ENCODE data around the gene GM2A. TPM values are rescaled to one million over a fixed set of nuclear protein-coding genes. Genes with fewer than 3 reads are reported as not detected.

GM2A gene
- total and polyA plus RNA-seq, 2 of the 13 experiments (the other 11 are each of a cell fraction or from before 2014, with no cell fraction given): 14.6 to 29.6 TPM

GRCh38 chr5:151315998-151316597 is 63.1 kb downstream of the GM2A start (continued):
- TF ChIP-seq ZNF766 (CRISPR knock-in tag; IDR thresholded peaks at IDR 0.05; ENCODE audit: borderline replicate concordance) (no peak), EP300 (IDR thresholded peaks at IDR 0.05; ENCODE audit: low read depth in 2 of 2, low read length in 2 of 2) (no peak), EP300 (CRISPR knock-in tag; IDR thresholded peaks at IDR 0.05; ENCODE audit: borderline replicate concordance) (no peak), NFE2L1 (CRISPR knock-in tag; IDR thresholded peaks at IDR 0.05; ENCODE audit: borderline replicate concordance) (no peak), CTCF (CRISPR knock-in tag; IDR thresholded peaks at IDR 0.05) (peak; percentile 84), ZNF224 (CRISPR knock-in tag; IDR thresholded peaks at IDR 0.05) (no peak), GABPB1 (CRISPR knock-in tag; IDR thresholded peaks at IDR 0.05) (no peak), RAD21 (CRISPR knock-in tag; IDR thresholded peaks at IDR 0.05) (peak; percentile 50; the same call in 1 of the 2 replicates), EZH2 (conservative IDR thresholded peaks at IDR 0.05; ENCODE audit: low read depth, low read length) (no peak)

- H2AFZ ChIP-seq (ENCODE audit: low read length): no peak overlapping the region
- WGBS (ENCODE audit: low lambda C conversion rate): 45% methylated on average over 2 of the region's 2 CpGs
- FAIRE-seq: no peak
- no peak overlapping the region for H3K4me2 ChIP-seq (ENCODE audit: low read depth, low read length)
- no peak overlapping the region for H3K9ac ChIP-seq (ENCODE audit: insufficient read depth, low read depth, low read length)
- no peaks in the 10 kb centered on the region for H4K20me1 ChIP-seq (ENCODE audit: insufficient read depth, low read length)
- no peaks in the 10 kb centered on the region for H3K9me3 ChIP-seq (ENCODE audit: low read length)
- in situ Hi-C loops (cut with HindIII; ENCODE audit: extremely low pct_ligation_motif_present, low pct_unique_long_range_greater_than_20kb): no loop called here
- no peaks in the 10 kb centered on the region for H3K4me1 ChIP-seq (ENCODE audit: insufficient read depth, low read length)
- no peak overlapping the region for H3K27ac ChIP-seq (ENCODE audit: extremely low read length, insufficient read depth, low read length)
- no peaks in the 10 kb centered on the region for H3K79me2 ChIP-seq (ENCODE audit: insufficient read depth, low read length)
- no TSS peak for BruUV-seq (replicated peaks)
- POLR2A ChIA-PET: no interaction called here
- H3K4me3 ChIP-seq (replicated peaks in 1 of 3; ENCODE audit: insufficient read depth in 1 of 3, low read depth in 2 of 3, low read length in 3 of 3): no peak overlapping the region
- no peaks in the 10 kb centered on the region for H3K27me3 ChIP-seq (ENCODE audit: control insufficient read depth in 1 of 2, insufficient read depth in 2 of 2, low read length in 2 of 2)
- intact Hi-C loops (cut with micrococcal nuclease; ENCODE audit: unreplicated experiment): no loop called here
- TF ChIP-seq NR2C2 (CRISPR knock-in tag; IDR thresholded peaks at IDR 0.05; ENCODE audit: borderline replicate concordance): no peak
- TF ChIP-seq BRCA1 (CRISPR knock-in tag; IDR thresholded peaks at IDR 0.05): no peak
- no peak for TF ChIP-seq CREB1 (IDR thresholded peaks at IDR 0.05)
- no peak for TF ChIP-seq CREB1 (CRISPR knock-in tag; IDR thresholded peaks at IDR 0.05)
- TF ChIP-seq RXRA (CRISPR knock-in tag; IDR thresholded peaks at IDR 0.05): no peak
- TF ChIP-seq ZIK1 (CRISPR knock-in tag; IDR thresholded peaks at IDR 0.05; ENCODE audit: borderline replicate concordance, low read depth): no peak
- no peak for TF ChIP-seq GZF1 (CRISPR knock-in tag; IDR thresholded peaks at IDR 0.05)
- no peak for TF ChIP-seq GATAD1 (CRISPR knock-in tag; IDR thresholded peaks at IDR 0.05)
- no peak for TF ChIP-seq ZNF678 (CRISPR knock-in tag; IDR thresholded peaks at IDR 0.05)
- CTCF ChIA-PET (ENCODE audit: low intra/inter-chr PET ratio, low total read pairs): no interaction called here
- DNase-seq (ENCODE audit: low spot score): no peak
- no peaks in the 10 kb centered on the region for H3K36me3 ChIP-seq (replicated peaks in 1 of 2; ENCODE audit: control insufficient read depth in 1 of 2, insufficient read depth in 2 of 2, low read length in 2 of 2)
- no peak for ATAC-seq
Observed at GRCh38 chr5:151317871-151318270, 64.9 kb downstream of the GM2A start.
